H1 (cell line): ENCODE results near the gene CANX. TPM values are rescaled to one million over a fixed set of nuclear protein-coding genes. Genes with fewer than 3 reads are reported as not detected.

ENCODE experiments used
- ATF3 ChIP-seq: IDR thresholded peaks from 2 replicates; pipeline ENCODE4 v1.6.1; 2011; ENCODE audit warnings: low read depth, mild to moderate bottlenecking, low read length; ENCODE audit not compliant: insufficient read depth
- BCL11A ChIP-seq, 2 experiments: IDR thresholded peaks; one replicate each; pipeline ENCODE4 v1.6.1; 2011; ENCODE audit warnings: low read depth in 2 of 2, low read length in 2 of 2, mild to moderate bottlenecking in 2 of 2
- CBX8 ChIP-seq: fragments of 300-800, 300-1000 bp; sonication (generic); IDR thresholded peaks from 2 replicates; pipeline ENCODE4 v1.7.1; 2016; ENCODE audit warnings: low read depth, low read length, borderline replicate concordance
- CEBPB ChIP-seq: IDR thresholded peaks from 2 replicates; pipeline ENCODE4 v1.6.1; 2012; ENCODE audit warnings: low read depth, low read length
- CHD2 ChIP-seq: IDR thresholded peaks from 2 replicates; pipeline ENCODE4 v1.6.1; 2012; ENCODE audit warnings: low read length, improper control_type of control experiment
- E2F6 ChIP-seq: IDR thresholded peaks from 2 replicates; pipeline ENCODE4 v1.6.1; 2012; ENCODE audit warnings: inconsistent platforms
- EGR1 ChIP-seq: IDR thresholded peaks from 2 replicates; pipeline ENCODE4 v1.6.1; 2011; ENCODE audit warnings: low read depth, low read length, borderline replicate concordance
- GABPA ChIP-seq: IDR thresholded peaks from 2 replicates; pipeline ENCODE4 v1.6.1; 2011; ENCODE audit warnings: mild to moderate bottlenecking, low read length, moderate library complexity, borderline replicate concordance; ENCODE audit not compliant: insufficient read depth
- POLR2A ChIP-seq, 2 experiments: IDR thresholded peaks; 1 replicate in 1 of 2; 2 replicates in 1 of 2; pipeline ENCODE4 v1.6.1; 2011; ENCODE audit warnings: low read depth in 2 of 2, low read length in 2 of 2, mild to moderate bottlenecking in 2 of 2; ENCODE audit errors: control extremely low read depth in 1 of 2
- POU5F1 ChIP-seq: IDR thresholded peaks from 2 replicates; pipeline ENCODE4 v1.6.1; 2011; ENCODE audit warnings: low read depth, mild to moderate bottlenecking, low read length, moderate library complexity
- SP1 ChIP-seq: IDR thresholded peaks from 2 replicates; pipeline ENCODE4 v1.6.1; 2011; ENCODE audit warnings: low read depth, low read length
- SP2 ChIP-seq: IDR thresholded peaks from 2 replicates; pipeline ENCODE4 v1.6.1; 2012; ENCODE audit warnings: mild to moderate bottlenecking, low read length, inconsistent platforms
- SP4 ChIP-seq: IDR thresholded peaks from 2 replicates; pipeline ENCODE4 v1.6.1; 2012; ENCODE audit warnings: low read length, inconsistent platforms
- TAF7 ChIP-seq: optimal IDR thresholded peaks from 2 replicates; pipeline ENCODE3; 2011; ENCODE audit warnings: low read depth, mild to moderate bottlenecking, inconsistent platforms, low read length, moderate library complexity, borderline replicate concordance
- TBP ChIP-seq: IDR thresholded peaks from 2 replicates; pipeline ENCODE4 v1.6.1; 2011; ENCODE audit warnings: low read depth, low read length, improper control_type of control experiment
- YY1 ChIP-seq: IDR thresholded peaks from 2 replicates; pipeline ENCODE4 v1.6.1; 2011; ENCODE audit warnings: low read depth, mild to moderate bottlenecking, low read length
- ZNF274 ChIP-seq: IDR thresholded peaks from 2 replicates; pipeline ENCODE4 v1.7.0; 2012; ENCODE audit warnings: low read length, borderline replicate concordance; ENCODE audit errors: extremely low read depth
- polyA plus RNA-seq, 7 experiments: library from polyadenylated mRNA; depleted of rRNA in 3 of 7; stranded (reverse) in 5 of 7; unstranded in 2 of 7; fragments of >200 nt in 5 of 7; fragments of 200-250 nt in 2 of 7; gene quantifications; 1 replicate in 5 of 7; 2 replicates in 1 of 7; 4 replicates in 1 of 7; pipeline versions ENCODE4 v1.2.1 to v1.2.3, GENCODE V29; 2011 to 2013; ENCODE audit warnings: missing spikeins in 2 of 7, mixed read lengths in 2 of 7
- total RNA-seq: library from RNA; stranded (reverse); fragmentation: NEBNext Ultra II Directional; extraction: Animal tissue kit (Norgen Biotek cat#: 25700); gene quantifications from 2 replicates; pipeline ENCODE4 v1.2.1, GENCODE V29; 2021
- TF ChIP-seq, protein P1 (sequence below), 3 experiments: IDR thresholded peaks; 1 replicate in 2 of 3; 2 replicates in 1 of 3; pipeline versions ENCODE4 v1.5.1 to v1.6.1; 2011; ENCODE audit warnings: low read length in 3 of 3, mild to moderate bottlenecking in 3 of 3, inconsistent platforms in 2 of 3, low read depth in 1 of 3, moderate library complexity in 1 of 3; ENCODE audit not compliant: insufficient read depth in 1 of 3; ENCODE audit errors: control extremely low read depth in 1 of 3

CANX gene
- total and polyA plus RNA-seq, 2 of the 8 experiments (the other 6 are each of a cell fraction or from before 2014, with no cell fraction given), result 136 to 691 TPM

- TF ChIP-seq EGR1 (no peak), CEBPB (no peak), E2F6 (no peak), SP4 (peak; percentile 28; the same call in 1 of the 2 replicates), ATF3 (no peak), GABPA (no peak), POLR2A (IDR thresholded peaks at IDR 0.05; ENCODE audit: control extremely low read depth in 1 of 2, low read depth in 2 of 2, low read length in 2 of 2) (peak; percentile 52 to 85), YY1 (peak; percentile 97), ZNF274 (no peak), TAF7 (peak; percentile 94), POU5F1 (no peak), SP2 (peak; percentile 65), CHD2 (peak; percentile 76; the same call in 1 of the 2 replicates), BCL11A (IDR thresholded peaks at IDR 0.05; ENCODE audit: low read depth in 2 of 2, low read length in 2 of 2) (no peak), SP1 (peak; percentile 91), CBX8 (no peak), TBP (peak; percentile 91)
- TF ChIP-seq, protein P1, sequence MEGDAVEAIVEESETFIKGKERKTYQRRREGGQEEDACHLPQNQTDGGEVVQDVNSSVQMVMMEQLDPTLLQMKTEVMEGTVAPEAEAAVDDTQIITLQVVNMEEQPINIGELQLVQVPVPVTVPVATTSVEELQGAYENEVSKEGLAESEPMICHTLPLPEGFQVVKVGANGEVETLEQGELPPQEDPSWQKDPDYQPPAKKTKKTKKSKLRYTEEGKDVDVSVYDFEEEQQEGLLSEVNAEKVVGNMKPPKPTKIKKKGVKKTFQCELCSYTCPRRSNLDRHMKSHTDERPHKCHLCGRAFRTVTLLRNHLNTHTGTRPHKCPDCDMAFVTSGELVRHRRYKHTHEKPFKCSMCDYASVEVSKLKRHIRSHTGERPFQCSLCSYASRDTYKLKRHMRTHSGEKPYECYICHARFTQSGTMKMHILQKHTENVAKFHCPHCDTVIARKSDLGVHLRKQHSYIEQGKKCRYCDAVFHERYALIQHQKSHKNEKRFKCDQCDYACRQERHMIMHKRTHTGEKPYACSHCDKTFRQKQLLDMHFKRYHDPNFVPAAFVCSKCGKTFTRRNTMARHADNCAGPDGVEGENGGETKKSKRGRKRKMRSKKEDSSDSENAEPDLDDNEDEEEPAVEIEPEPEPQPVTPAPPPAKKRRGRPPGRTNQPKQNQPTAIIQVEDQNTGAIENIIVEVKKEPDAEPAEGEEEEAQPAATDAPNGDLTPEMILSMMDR (IDR thresholded peaks at IDR 0.05; ENCODE audit: control extremely low read depth in 1 of 3, insufficient read depth in 1 of 3, low read depth in 1 of 3, low read length in 3 of 3), result 0 out of 4 replicates have a peak, but pooled peaks of 1 of the 3 experiments have one; percentile 1
Observed at GRCh38 chr5:179732412-179732917, 33.7 kb downstream of the CANX start, which contains the start of gene MAML1 (continued).
